ENCODE results near the gene GOLGA8Q.
"Not testable (repeated sequence)": the region's sequence is repeated elsewhere in the genome, so short reads cannot be mapped to it uniquely, and the experiment has no call there.

The GOLGA8Q gene

GRCh38 chr15:30525912-30526311 lies 25.9 kb upstream of the GOLGA8Q start:
- H2BK5ac ChIP-seq (ENCODE audit: low read length); H3K79me2 ChIP-seq (ENCODE audit: control insufficient read depth, insufficient read depth, low read length); DNase-seq; H3K27ac ChIP-seq (ENCODE audit: low read depth, low read length); H3K23ac ChIP-seq (ENCODE audit: low read length); H4K8ac ChIP-seq (ENCODE audit: low read depth, low read length); H2BK120ac ChIP-seq (ENCODE audit: low read depth, low read length); H3K4me2 ChIP-seq (ENCODE audit: low read length); H3K36me3 ChIP-seq (ENCODE audit: control insufficient read depth, insufficient read depth, low read length); H3K18ac ChIP-seq (ENCODE audit: low read length); H3K4me1 ChIP-seq (ENCODE audit: control insufficient read depth, low read depth, low read length); H3K27me3 ChIP-seq (ENCODE audit: insufficient read depth, low read length, poor library complexity); H4K5ac ChIP-seq (ENCODE audit: low read length); H3K9ac ChIP-seq (ENCODE audit: low read length); H3K4ac ChIP-seq (ENCODE audit: low read depth, low read length); H3K79me1 ChIP-seq (ENCODE audit: low read length); H3K4me3 ChIP-seq (ENCODE audit: low read length); H2AK5ac ChIP-seq (ENCODE audit: low read length); H3K56ac ChIP-seq (ENCODE audit: low read length); H2BK15ac ChIP-seq (replicated peaks; ENCODE audit: low read depth): not testable (repeated sequence)
- no CpG with 5 or more reads among the region's 4 CpGs for WGBS (ENCODE audit: extremely low coverage, insufficient coverage, low lambda C conversion rate)

GRCh38 chr15:30529049-30529448 lies 22.8 kb upstream of the GOLGA8Q start:
- H3K9ac ChIP-seq (ENCODE audit: low read length); H3K79me2 ChIP-seq (ENCODE audit: control insufficient read depth, insufficient read depth, low read length); H3K27me3 ChIP-seq (ENCODE audit: insufficient read depth, low read length, poor library complexity); H4K5ac ChIP-seq (ENCODE audit: low read length); H3K18ac ChIP-seq (ENCODE audit: low read length); H3K23ac ChIP-seq (ENCODE audit: low read length); DNase-seq; H3K4me1 ChIP-seq (ENCODE audit: control insufficient read depth, low read depth, low read length); H4K8ac ChIP-seq (ENCODE audit: low read depth, low read length); H2BK15ac ChIP-seq (replicated peaks; ENCODE audit: low read depth); H2BK5ac ChIP-seq (ENCODE audit: low read length); H3K27ac ChIP-seq (ENCODE audit: low read depth, low read length); H3K4me3 ChIP-seq (ENCODE audit: low read length); H3K56ac ChIP-seq (ENCODE audit: low read length); H2AK5ac ChIP-seq (ENCODE audit: low read length); H3K4me2 ChIP-seq (ENCODE audit: low read length); H3K36me3 ChIP-seq (ENCODE audit: control insufficient read depth, insufficient read depth, low read length); H3K79me1 ChIP-seq (ENCODE audit: low read length); H3K4ac ChIP-seq (ENCODE audit: low read depth, low read length); H2BK120ac ChIP-seq (ENCODE audit: low read depth, low read length): not testable (repeated sequence)
- WGBS (ENCODE audit: extremely low coverage, insufficient coverage, low lambda C conversion rate), result no CpG with 5 or more reads among the region's 3 CpGs

DNA sequence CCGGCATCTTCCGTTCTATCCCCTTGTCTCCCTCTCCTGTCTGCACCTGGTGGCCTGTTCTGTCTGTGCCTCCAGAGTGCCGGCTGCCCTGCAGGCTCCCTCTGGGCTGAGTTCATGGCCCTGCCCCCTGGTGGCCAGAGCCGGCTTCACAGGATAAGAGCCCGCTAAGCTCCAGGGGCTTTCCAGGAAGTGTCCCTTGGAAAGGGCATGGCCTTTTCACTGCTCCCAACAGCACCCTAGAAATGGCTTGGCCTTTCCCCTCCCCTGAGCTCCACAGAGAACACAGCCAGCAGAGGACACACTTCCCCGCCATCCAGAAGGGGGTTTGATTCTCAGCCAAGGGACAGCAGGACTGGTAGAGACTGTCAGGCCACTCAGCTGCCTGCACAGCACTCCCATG lies 15.1 kb downstream of the GOLGA8Q start:
- H2BK120ac ChIP-seq (ENCODE audit: low read depth, low read length); H3K56ac ChIP-seq (ENCODE audit: low read length); H3K4me1 ChIP-seq (ENCODE audit: control insufficient read depth, low read depth, low read length); H3K4me2 ChIP-seq (ENCODE audit: low read length); H4K5ac ChIP-seq (ENCODE audit: low read length); H3K4ac ChIP-seq (ENCODE audit: low read depth, low read length); H3K18ac ChIP-seq (ENCODE audit: low read length); H3K27ac ChIP-seq (ENCODE audit: low read depth, low read length); H3K36me3 ChIP-seq (ENCODE audit: control insufficient read depth, insufficient read depth, low read length); H3K23ac ChIP-seq (ENCODE audit: low read length); H2AK5ac ChIP-seq (ENCODE audit: low read length); H3K9ac ChIP-seq (ENCODE audit: low read length); H3K27me3 ChIP-seq (ENCODE audit: insufficient read depth, low read length, poor library complexity); H3K79me2 ChIP-seq (ENCODE audit: control insufficient read depth, insufficient read depth, low read length); H4K8ac ChIP-seq (ENCODE audit: low read depth, low read length); H3K79me1 ChIP-seq (ENCODE audit: low read length); H3K4me3 ChIP-seq (ENCODE audit: low read length); DNase-seq; H2BK15ac ChIP-seq (replicated peaks; ENCODE audit: low read depth); H2BK5ac ChIP-seq (ENCODE audit: low read length): not testable (repeated sequence)
- no CpG with 5 or more reads among the region's 6 CpGs for WGBS (ENCODE audit: extremely low coverage, insufficient coverage, low lambda C conversion rate)

- not testable (repeated sequence) for H3K79me1 ChIP-seq (ENCODE audit: low read length); H2AK5ac ChIP-seq (ENCODE audit: low read length); DNase-seq; H3K36me3 ChIP-seq (ENCODE audit: control insufficient read depth, insufficient read depth, low read length); H3K9ac ChIP-seq (ENCODE audit: low read length); H3K4me2 ChIP-seq (ENCODE audit: low read length); H2BK15ac ChIP-seq (replicated peaks; ENCODE audit: low read depth); H3K56ac ChIP-seq (ENCODE audit: low read length); H3K27me3 ChIP-seq (ENCODE audit: insufficient read depth, low read length, poor library complexity); H3K18ac ChIP-seq (ENCODE audit: low read length); H3K79me2 ChIP-seq (ENCODE audit: control insufficient read depth, insufficient read depth, low read length); H3K23ac ChIP-seq (ENCODE audit: low read length); H2BK5ac ChIP-seq (ENCODE audit: low read length); H4K8ac ChIP-seq (ENCODE audit: low read depth, low read length); H3K27ac ChIP-seq (ENCODE audit: low read depth, low read length); H4K5ac ChIP-seq (ENCODE audit: low read length); H3K4me3 ChIP-seq (ENCODE audit: low read length); H3K4ac ChIP-seq (ENCODE audit: low read depth, low read length); H3K4me1 ChIP-seq (ENCODE audit: control insufficient read depth, low read depth, low read length); H2BK120ac ChIP-seq (ENCODE audit: low read depth, low read length)
- WGBS (ENCODE audit: extremely low coverage, insufficient coverage, low lambda C conversion rate), result no CpG with 5 or more reads among the region's 38 CpGs
Measured at GRCh38 chr15:30573012-30573491, 21.2 kb downstream of the GOLGA8Q start.

GRCh38 chr15:30579394-30579970 lies 27.6 kb downstream of the GOLGA8Q start:
- H2AK5ac ChIP-seq (ENCODE audit: low read length), result not testable (repeated sequence)

DNA sequence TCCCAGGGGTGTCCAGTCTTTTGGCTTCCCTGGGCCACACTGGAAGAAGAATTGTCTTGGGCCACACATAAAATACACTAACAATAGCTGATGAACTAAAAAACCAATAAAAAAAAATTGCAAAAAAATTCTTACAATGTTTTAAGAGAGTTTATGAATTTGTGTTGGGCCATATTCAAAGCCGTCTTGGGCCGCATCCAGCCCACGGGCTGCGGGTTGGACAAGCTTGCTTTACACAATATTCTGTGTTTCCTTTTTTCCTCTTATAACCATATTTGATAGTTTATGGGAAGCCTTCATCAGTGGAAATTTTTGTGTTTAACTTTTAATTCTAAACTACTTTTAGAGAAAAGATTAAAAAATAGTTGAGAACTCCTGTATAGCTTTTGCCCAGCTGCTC lies 28.9 kb downstream of the GOLGA8Q start:
- not testable (repeated sequence) for DNase-seq; H3K56ac ChIP-seq (ENCODE audit: low read length); H2BK15ac ChIP-seq (replicated peaks; ENCODE audit: low read depth); H4K8ac ChIP-seq (ENCODE audit: low read depth, low read length); H3K4ac ChIP-seq (ENCODE audit: low read depth, low read length); H4K5ac ChIP-seq (ENCODE audit: low read length); H2BK120ac ChIP-seq (ENCODE audit: low read depth, low read length); H3K27me3 ChIP-seq (ENCODE audit: insufficient read depth, low read length, poor library complexity); H2BK5ac ChIP-seq (ENCODE audit: low read length); H3K36me3 ChIP-seq (ENCODE audit: control insufficient read depth, insufficient read depth, low read length); H3K79me1 ChIP-seq (ENCODE audit: low read length); H3K79me2 ChIP-seq (ENCODE audit: control insufficient read depth, insufficient read depth, low read length); H2AK5ac ChIP-seq (ENCODE audit: low read length); H3K18ac ChIP-seq (ENCODE audit: low read length); H3K4me1 ChIP-seq (ENCODE audit: control insufficient read depth, low read depth, low read length); H3K4me2 ChIP-seq (ENCODE audit: low read length); H3K27ac ChIP-seq (ENCODE audit: low read depth, low read length); H3K23ac ChIP-seq (ENCODE audit: low read length); H3K9ac ChIP-seq (ENCODE audit: low read length); H3K4me3 ChIP-seq (ENCODE audit: low read length)
- WGBS (ENCODE audit: extremely low coverage, insufficient coverage, low lambda C conversion rate), result no CpG with 5 or more reads among the region's 4 CpGs

More at GRCh38 chr15:30579394-30579970, 27.6 kb downstream of the GOLGA8Q start:
- not testable (repeated sequence) for H3K79me1 ChIP-seq (ENCODE audit: low read length); H2BK5ac ChIP-seq (ENCODE audit: low read length); H3K4me3 ChIP-seq (ENCODE audit: low read length); H3K23ac ChIP-seq (ENCODE audit: low read length); H3K4me2 ChIP-seq (ENCODE audit: low read length); H2BK120ac ChIP-seq (ENCODE audit: low read depth, low read length); H3K27ac ChIP-seq (ENCODE audit: low read depth, low read length); H3K9ac ChIP-seq (ENCODE audit: low read length); H4K8ac ChIP-seq (ENCODE audit: low read depth, low read length); H2BK15ac ChIP-seq (replicated peaks; ENCODE audit: low read depth); H3K18ac ChIP-seq (ENCODE audit: low read length); H3K4ac ChIP-seq (ENCODE audit: low read depth, low read length); DNase-seq; H3K4me1 ChIP-seq (ENCODE audit: control insufficient read depth, low read depth, low read length); H3K27me3 ChIP-seq (ENCODE audit: insufficient read depth, low read length, poor library complexity); H3K36me3 ChIP-seq (ENCODE audit: control insufficient read depth, insufficient read depth, low read length); H3K79me2 ChIP-seq (ENCODE audit: control insufficient read depth, insufficient read depth, low read length); H3K56ac ChIP-seq (ENCODE audit: low read length); H4K5ac ChIP-seq (ENCODE audit: low read length)
- no CpG with 5 or more reads among the region's 6 CpGs for WGBS (ENCODE audit: extremely low coverage, insufficient coverage, low lambda C conversion rate)
